Measurements from ENCODE around the gene PJA2. TPM values are rescaled to one million over a fixed set of nuclear protein-coding genes. Genes with fewer than 3 reads are reported as not detected.

The PJA2 gene
- total and polyA plus RNA-seq, 4 donors = 17.5 to 148 (median 61.3) TPM

GRCh38 chr5:109412981-109413402 is 3.2 kb upstream of the PJA2 start:
- no peaks in the 10 kb centered on the region for H3K27me3 ChIP-seq (ENCODE audit: control insufficient read depth in 3 of 3, insufficient read depth in 3 of 3, low read length in 2 of 3)

DNA sequence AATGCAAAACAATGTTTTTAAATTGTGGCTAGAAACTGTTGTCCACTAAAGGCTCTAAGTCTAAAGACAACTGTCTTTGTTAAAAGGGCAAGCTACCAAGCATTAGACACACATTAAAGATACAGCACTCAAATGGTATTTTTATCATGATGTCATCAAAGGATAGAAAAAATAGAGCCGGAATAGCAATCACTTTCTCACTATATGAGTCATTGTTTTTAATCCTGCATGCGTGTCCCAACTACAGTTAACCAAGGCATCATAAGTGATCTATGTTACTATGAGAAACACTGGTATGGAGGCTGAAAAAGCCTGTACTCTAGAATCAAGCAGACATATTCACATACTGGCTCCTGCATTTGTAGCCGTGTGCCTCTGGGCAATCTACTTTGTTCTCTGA is 1.9 kb upstream of the PJA2 start:
- Histone ChIP-seq H3K27ac (ENCODE audit: low read depth in 1 of 2, low read length in 1 of 2) (no peak overlapping the region), H3K27me3 (ENCODE audit: control insufficient read depth in 3 of 3, insufficient read depth in 3 of 3, low read length in 2 of 3) (no peaks in the 10 kb centered on the region), H3K9me3 (ENCODE audit: control insufficient read depth in 4 of 4, insufficient read depth in 3 of 4, low read length in 3 of 4) (peaks cover 0 to 6% (median 1%) of the 10 kb centered on the region in 4 donors), H3K36me3 (ENCODE audit: control insufficient read depth in 4 of 4, insufficient read depth in 4 of 4, low read length in 4 of 4) (peaks cover 0 to 6% (median 0%) of the 10 kb centered on the region in 4 donors), H3K9ac (ENCODE audit: insufficient read depth in 1 of 2, low read length in 2 of 2) (no peak overlapping the region), H3K4me3 (no peak overlapping the region), H3K4me1 (ENCODE audit: control insufficient read depth in 5 of 5, insufficient read depth in 5 of 5, low read length in 5 of 5) (peaks cover 0 to 42% (median 3%) of the 10 kb centered on the region in 5 donors)
- DNase-seq (peak in 2 of 3 donors; percentile 35 to 44), ATAC-seq (ENCODE audit: insufficient read depth, low FRiP score) (no peak)
- TF ChIP-seq, protein P1, sequence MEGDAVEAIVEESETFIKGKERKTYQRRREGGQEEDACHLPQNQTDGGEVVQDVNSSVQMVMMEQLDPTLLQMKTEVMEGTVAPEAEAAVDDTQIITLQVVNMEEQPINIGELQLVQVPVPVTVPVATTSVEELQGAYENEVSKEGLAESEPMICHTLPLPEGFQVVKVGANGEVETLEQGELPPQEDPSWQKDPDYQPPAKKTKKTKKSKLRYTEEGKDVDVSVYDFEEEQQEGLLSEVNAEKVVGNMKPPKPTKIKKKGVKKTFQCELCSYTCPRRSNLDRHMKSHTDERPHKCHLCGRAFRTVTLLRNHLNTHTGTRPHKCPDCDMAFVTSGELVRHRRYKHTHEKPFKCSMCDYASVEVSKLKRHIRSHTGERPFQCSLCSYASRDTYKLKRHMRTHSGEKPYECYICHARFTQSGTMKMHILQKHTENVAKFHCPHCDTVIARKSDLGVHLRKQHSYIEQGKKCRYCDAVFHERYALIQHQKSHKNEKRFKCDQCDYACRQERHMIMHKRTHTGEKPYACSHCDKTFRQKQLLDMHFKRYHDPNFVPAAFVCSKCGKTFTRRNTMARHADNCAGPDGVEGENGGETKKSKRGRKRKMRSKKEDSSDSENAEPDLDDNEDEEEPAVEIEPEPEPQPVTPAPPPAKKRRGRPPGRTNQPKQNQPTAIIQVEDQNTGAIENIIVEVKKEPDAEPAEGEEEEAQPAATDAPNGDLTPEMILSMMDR (IDR thresholded peaks at IDR 0.05; ENCODE audit: control extremely low read depth, extremely low read depth) = no peak
- WGBS, 2 donors = 61 to 70% methylated on average over 3 of the region's 3 CpGs

More at GRCh38 chr5:109412981-109413402, 3.2 kb upstream of the PJA2 start:
- peaks cover 0 to 6% (median 0%) of the 10 kb centered on the region in 4 donors for H3K36me3 ChIP-seq (ENCODE audit: control insufficient read depth in 4 of 4, insufficient read depth in 4 of 4, low read length in 4 of 4)
- H3K27ac ChIP-seq (ENCODE audit: low read depth in 1 of 2, low read length in 1 of 2) = no peak overlapping the region
- TF ChIP-seq, protein P1 (IDR thresholded peaks at IDR 0.05; ENCODE audit: control extremely low read depth, extremely low read depth) = no peak
- WGBS, 2 donors = 33 to 51% methylated on average over 1 of the region's 1 CpG
- H3K4me3 ChIP-seq = no peak overlapping the region
- H3K9me3 ChIP-seq (ENCODE audit: control insufficient read depth in 4 of 4, insufficient read depth in 3 of 4, low read length in 3 of 4) = peaks cover 0 to 6% (median 1%) of the 10 kb centered on the region in 4 donors
- H3K9ac ChIP-seq (ENCODE audit: insufficient read depth in 1 of 2, low read length in 2 of 2) = no peak overlapping the region
- no peak for ATAC-seq (ENCODE audit: insufficient read depth, low FRiP score)
- peaks cover 0 to 30% (median 3%) of the 10 kb centered on the region in 5 donors for H3K4me1 ChIP-seq (ENCODE audit: control insufficient read depth in 5 of 5, insufficient read depth in 5 of 5, low read length in 5 of 5)
- DNase-seq = peak in 2 of 3 donors; percentile 32 to 35

DNA sequence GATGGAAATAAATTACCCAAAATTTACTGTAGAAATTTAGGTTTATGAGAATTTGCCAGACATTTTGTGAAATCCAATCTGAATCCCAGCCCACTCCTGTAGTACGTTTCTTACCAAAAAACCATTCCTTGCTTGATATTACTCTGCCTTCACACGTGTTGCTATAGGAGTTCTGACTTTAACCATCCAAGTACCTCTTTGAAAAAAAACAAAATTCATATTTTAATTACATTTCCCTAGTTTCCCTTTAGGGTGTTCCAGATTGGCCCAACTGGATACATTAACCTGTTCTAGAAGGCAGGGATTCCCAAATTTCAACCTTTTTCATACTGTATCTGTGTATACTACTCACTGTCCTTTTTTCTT is 1.4 kb upstream of the PJA2 start:
- 7 to 10% methylated on average over 2 of the region's 2 CpGs for WGBS, 2 donors
- ATAC-seq (ENCODE audit: insufficient read depth, low FRiP score) (no peak), DNase-seq (no peak)
- H3K36me3 ChIP-seq (ENCODE audit: control insufficient read depth in 4 of 4, insufficient read depth in 4 of 4, low read length in 4 of 4) = peaks cover 0 to 6% (median 0%) of the 10 kb centered on the region in 4 donors
- peaks cover 0 to 43% (median 6%) of the 10 kb centered on the region in 5 donors for H3K4me1 ChIP-seq (ENCODE audit: control insufficient read depth in 5 of 5, insufficient read depth in 5 of 5, low read length in 5 of 5)
- H3K9me3 ChIP-seq (ENCODE audit: control insufficient read depth in 4 of 4, insufficient read depth in 3 of 4, low read length in 3 of 4) = peaks cover 0 to 6% (median 1%) of the 10 kb centered on the region in 4 donors
- TF ChIP-seq, protein P1 (IDR thresholded peaks at IDR 0.05; ENCODE audit: control extremely low read depth, extremely low read depth) = no peak
- H3K4me3 ChIP-seq = no peak overlapping the region
- no peaks in the 10 kb centered on the region for H3K27me3 ChIP-seq (ENCODE audit: control insufficient read depth in 3 of 3, insufficient read depth in 3 of 3, low read length in 2 of 3)
- H3K9ac ChIP-seq (ENCODE audit: insufficient read depth in 1 of 2, low read length in 2 of 2) = peak overlapping the region; percentile 86 to 98
- peak overlapping the region; percentile 87 to 98 for H3K27ac ChIP-seq (ENCODE audit: low read depth in 1 of 2, low read length in 1 of 2)
